ENCODE measurements around the gene PDE4D. TPM values are rescaled to one million over a fixed set of nuclear protein-coding genes. Genes with fewer than 3 reads are reported as not detected.

Gene PDE4D
- total and polyA plus RNA-seq, 11 donors, result 5.2 to 68.3 (median 42.1) TPM

- 94 to 98% (median 96%) methylated on average over 5 of the region's 5 CpGs for WGBS, 4 donors
- intact Hi-C loops (cut with DNase I), result no loop called here
- Histone ChIP-seq H3K4me1 (peaks cover 0 to 21% (median 2%) of the 10 kb centered on the region in 12 donors), H3K9me3 (no peaks in the 10 kb centered on the region), H3K36me3 (no peaks in the 10 kb centered on the region), H3K27ac (no peak overlapping the region), H3K4me3 (no peak overlapping the region), H3K27me3 (no peaks in the 10 kb centered on the region)
- DNase-seq (no peak), ATAC-seq (no peak)
- TF ChIP-seq CTCF (IDR thresholded peaks at IDR 0.05) (no peak), POLR2A (IDR thresholded peaks at IDR 0.05) (no peak)
These were observed 761.4 kb downstream of the PDE4D start for GRCh38 chr5:59132131-59132530.

GRCh38 chr5:59130431-59130830 lies 763.1 kb downstream of the PDE4D start:
- TF ChIP-seq CTCF (IDR thresholded peaks at IDR 0.05) (no peak), POLR2A (IDR thresholded peaks at IDR 0.05) (no peak)
- Histone ChIP-seq H3K36me3 (no peaks in the 10 kb centered on the region), H3K27me3 (no peaks in the 10 kb centered on the region), H3K4me1 (peaks cover 0 to 38% (median 19%) of the 10 kb centered on the region in 12 donors), H3K27ac (peak overlapping the region in 3 of 12 donors; percentile 5 to 86 (median 25)), H3K4me3 (no peak overlapping the region), H3K9me3 (no peaks in the 10 kb centered on the region)
- WGBS, 4 donors, result 94 to 96% (median 96%) methylated on average over 2 of the region's 2 CpGs
- DNase-seq (no peak), ATAC-seq (no peak)
- intact Hi-C loops (cut with DNase I), result no loop called here

GRCh38 chr5:59128646-59129290 lies 764.8 kb downstream of the PDE4D start:
- H3K36me3 ChIP-seq, result no peaks in the 10 kb centered on the region
- H3K4me3 ChIP-seq, result no peak overlapping the region
- H3K27ac ChIP-seq, result peak overlapping the region in 10 of 12 donors; percentile 70 to 91 (median 80)
- no peaks in the 10 kb centered on the region for H3K9me3 ChIP-seq
- no peaks in the 10 kb centered on the region for H3K27me3 ChIP-seq
- ATAC-seq (no peak), DNase-seq (no peak)
- TF ChIP-seq CTCF (IDR thresholded peaks at IDR 0.05), result no peak
- no peak for TF ChIP-seq POLR2A (IDR thresholded peaks at IDR 0.05)
- H3K4me1 ChIP-seq, result peaks cover 0 to 51% (median 23%) of the 10 kb centered on the region in 12 donors
- intact Hi-C loops (cut with DNase I), result loop anchor here in 6 of 10 donors (2.0 to 10.0 kb wide), 6 partner anchors 39 to 94 kb away; no protein-coding TSS in a partner anchor
- 52 to 88% (median 66%) methylated on average over 1 of the region's 1 CpG for WGBS, 4 donors

GRCh38 chr5:59126708-59127573 lies 766.6 kb downstream of the PDE4D start:
- WGBS, 4 donors, result 25 to 30% (median 27%) methylated on average over 15 of the region's 15 CpGs
- peak in 2 of 4 donors; percentile 6 to 8 for ATAC-seq

More at GRCh38 chr5:59126708-59127573, 766.6 kb downstream of the PDE4D start:
- Histone ChIP-seq H3K27ac (peak overlapping the region; percentile 70 to 91 (median 86)), H3K4me1 (peaks cover 0 to 54% (median 24%) of the 10 kb centered on the region in 12 donors), H3K4me3 (peak overlapping the region in 10 of 12 donors; percentile 20 to 53 (median 45)), H3K27me3 (no peaks in the 10 kb centered on the region), H3K9me3 (no peaks in the 10 kb centered on the region), H3K36me3 (no peaks in the 10 kb centered on the region)
- intact Hi-C loops (cut with DNase I), result loop anchor here in 9 of 10 donors (1.0 to 10.0 kb wide), 8 partner anchors 38 to 92 kb away; no protein-coding TSS in a partner anchor
- DNase-seq, result no peak
- TF ChIP-seq POLR2A (IDR thresholded peaks at IDR 0.05) (no peak), CTCF (IDR thresholded peaks at IDR 0.05) (no peak)

All from heart left ventricle (tissue), 16 donors.